HG02938 (cell line): ENCODE measurements around the gene CSNK1A1L.
"Not testable (repeated sequence)": the region's sequence is repeated elsewhere in the genome, so short reads cannot be mapped to it uniquely, and the experiment has no call there.

ENCODE experiments used
- ATAC-seq: cut with Tn5 transposase; IDR thresholded peaks from one replicate; pipeline ENCODE4 v1.9.1; 2021; ENCODE audit warnings: mild to moderate bottlenecking, moderate library complexity; ENCODE audit not compliant: unreplicated experiment

Gene CSNK1A1L

DNA sequence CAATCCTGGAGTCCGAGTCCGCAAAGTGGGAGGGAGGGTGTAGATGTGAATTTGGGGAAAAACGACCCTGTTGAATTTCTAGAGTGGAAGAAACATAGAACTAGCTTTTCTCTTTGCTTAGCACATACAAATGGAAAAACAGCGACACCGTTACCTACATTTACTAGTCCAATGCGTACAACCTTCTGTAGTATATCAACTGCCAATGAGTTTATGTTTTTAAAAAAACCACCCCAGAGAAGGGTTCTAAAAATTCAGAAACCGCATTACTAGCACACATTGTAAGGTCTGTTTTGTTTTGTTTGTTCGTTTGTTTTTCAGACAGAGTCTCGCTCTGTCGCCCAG lies 45.6 kb downstream of the CSNK1A1L start:
- peak; percentile 31 for ATAC-seq

DNA sequence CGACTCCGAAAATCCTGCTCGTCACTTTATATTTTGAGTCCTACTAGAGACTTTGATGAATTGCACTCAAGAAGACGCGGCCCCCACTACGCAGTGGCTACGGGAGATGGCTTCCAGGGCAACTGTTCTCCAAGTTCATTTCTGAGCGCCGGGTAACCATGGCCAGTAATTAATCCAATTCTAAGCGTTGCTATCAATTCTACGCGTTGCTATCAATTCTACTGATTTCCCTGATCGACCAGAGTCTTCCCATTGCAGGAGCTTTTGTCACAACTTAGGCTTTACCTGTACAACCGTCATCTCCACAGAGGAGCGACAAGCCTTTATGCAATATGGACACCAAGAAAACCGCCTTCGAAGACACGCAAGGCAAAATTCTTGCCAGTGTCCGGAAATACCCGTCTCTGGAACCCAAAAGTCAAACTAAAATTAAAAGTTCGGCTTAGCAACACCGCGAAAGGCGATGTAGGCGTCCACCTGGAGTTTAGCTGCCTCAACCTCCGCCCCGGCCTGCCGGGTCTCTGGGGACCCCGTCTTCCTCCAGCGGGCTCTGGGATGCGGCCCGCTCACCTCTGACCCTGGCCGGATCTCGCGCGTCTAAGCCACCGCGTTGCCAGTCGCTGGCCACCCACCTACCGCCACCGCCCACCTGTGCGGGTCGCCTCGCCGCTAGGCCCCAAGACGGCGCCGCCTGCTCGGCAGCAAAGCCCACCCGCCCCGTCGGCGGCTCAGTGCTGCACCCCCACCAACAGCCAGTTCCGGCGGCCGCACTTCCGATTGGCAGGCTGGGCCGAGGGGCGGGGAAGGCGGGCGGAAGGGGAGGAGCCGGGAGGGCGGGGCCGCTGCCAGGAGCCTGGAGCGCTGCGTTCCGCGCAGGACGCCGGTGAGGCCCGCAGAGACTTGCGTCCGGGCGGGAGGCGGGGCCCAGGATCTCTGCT lies 46.3 kb downstream of the CSNK1A1L start, which contains the start of gene SUPT20H:
SUPT20H (minus strand) TSS at position 779 of the 938 bp plus-strand sequence. CDS start 8,198 bp downstream, outside the sequence.
- peak; percentile 92 for ATAC-seq

GRCh38 chr13:37056228-37056627 lies 49.2 kb downstream of the CSNK1A1L start:
- not testable (repeated sequence) for ATAC-seq
